IPS DF 6.9 (cell line): Measurements from ENCODE around the gene MTA1.
A peak's percentile ranks its signal among the peaks of the same experiment; 100 is the strongest.

ENCODE experiments used
- DNase-seq: peaks from one replicate; pipeline ENCODE4 v3.0.0-alpha.2; 2013; ENCODE audit warnings: low read depth, low spot score
- H3K27ac ChIP-seq: one replicate; pipeline ENCODE4 v1.5.1; 2013; ENCODE audit warnings: low read length, control low read depth
- H3K27me3 ChIP-seq: 2 replicates; pipeline ENCODE4 v1.6.1; 2013; ENCODE audit warnings: mild to moderate bottlenecking, low read length; ENCODE audit not compliant: control insufficient read depth, insufficient read depth
- H3K36me3 ChIP-seq: 2 replicates; pipeline ENCODE4 v1.6.1; 2013; ENCODE audit warnings: low read length; ENCODE audit not compliant: control insufficient read depth, insufficient read depth
- H3K4me1 ChIP-seq: 2 replicates; pipeline ENCODE4 v1.6.1; 2013; ENCODE audit warnings: low read length; ENCODE audit not compliant: control insufficient read depth, insufficient read depth
- H3K4me3 ChIP-seq: 2 replicates; pipeline ENCODE4 v1.5.1; 2013; ENCODE audit warnings: mild to moderate bottlenecking, low read length
- H3K9me3 ChIP-seq: 2 replicates; pipeline ENCODE4 v1.6.1; 2013; ENCODE audit warnings: low read length, inconsistent platforms; ENCODE audit not compliant: control insufficient read depth, insufficient read depth
- WGBS: extraction: QIAGEN DNeasy Blood & Tissue Kit; methylation state at CpG from one replicate; pipeline ENCODE4 v1.1.7; 2013; ENCODE audit warnings: mixed read lengths, missing lambda C conversion rate; ENCODE audit not compliant: insufficient read length, insufficient coverage; 5-methylcytosine and 5-hydroxymethylcytosine counted together

The MTA1 gene

GRCh38 chr14:105478398-105479251, 59.0 kb downstream of the MTA1 start:
- H3K36me3 ChIP-seq = no peaks in the 10 kb centered on the region; the same call in 1 of the 2 replicates
- H3K27me3 ChIP-seq = peaks cover 27% of the 10 kb centered on the region
- no CpG with 5 or more reads among the region's 81 CpGs for WGBS
- H3K4me3 ChIP-seq = peak overlapping the region; percentile 13; the same call in 1 of the 2 replicates
- no peak for DNase-seq
- peaks cover 26% of the 10 kb centered on the region for H3K4me1 ChIP-seq
- no peaks in the 10 kb centered on the region for H3K9me3 ChIP-seq
- H3K27ac ChIP-seq = no peak overlapping the region

- H3K36me3 ChIP-seq = no peaks in the 10 kb centered on the region; the same call in 1 of the 2 replicates
- H3K4me3 ChIP-seq = no peak overlapping the region; the same call in 1 of the 2 replicates
- H3K4me1 ChIP-seq = peaks cover 26% of the 10 kb centered on the region
- no peak for DNase-seq
- no peaks in the 10 kb centered on the region for H3K9me3 ChIP-seq
- no peak overlapping the region for H3K27ac ChIP-seq
- H3K27me3 ChIP-seq = peaks cover 27% of the 10 kb centered on the region
- WGBS = no CpG with 5 or more reads among the region's 34 CpGs
These were observed 60.0 kb downstream of the MTA1 start for GRCh38 chr14:105479431-105480158.

DNA sequence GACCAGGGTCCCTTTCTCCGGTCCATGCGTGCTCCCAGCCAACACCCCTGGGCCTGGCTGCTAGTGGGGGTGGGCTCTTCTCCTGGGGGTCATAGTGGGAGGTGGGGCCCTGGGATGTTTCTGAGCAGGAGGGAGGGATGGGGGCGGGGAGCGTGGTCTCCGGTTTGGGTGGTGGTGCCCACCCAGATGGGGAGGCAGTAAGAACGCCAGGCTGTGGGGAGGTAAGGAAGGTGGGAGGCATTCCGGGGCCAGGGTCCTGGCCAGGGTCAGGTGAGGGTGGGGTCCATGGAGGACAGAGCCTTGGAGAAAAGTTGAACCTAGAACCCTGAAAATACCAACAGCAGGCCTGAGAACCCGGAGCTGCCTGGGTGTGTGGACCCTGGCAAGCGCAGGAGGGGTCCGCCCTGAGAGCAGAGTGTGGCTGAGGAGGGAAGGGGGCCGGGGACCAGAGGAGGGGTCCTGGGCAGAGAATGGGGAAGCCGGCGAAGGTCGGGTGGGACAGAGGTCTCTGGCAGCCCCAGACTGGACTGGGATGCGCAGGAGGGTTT, 60.6 kb downstream of the MTA1 start:
- peaks cover 25% of the 10 kb centered on the region for H3K27me3 ChIP-seq
- H3K9me3 ChIP-seq = no peaks in the 10 kb centered on the region
- no peak overlapping the region for H3K4me3 ChIP-seq
- no peaks in the 10 kb centered on the region; the same call in 1 of the 2 replicates for H3K36me3 ChIP-seq
- no peak overlapping the region for H3K27ac ChIP-seq
- no CpG with 5 or more reads among the region's 15 CpGs for WGBS
- peaks cover 25% of the 10 kb centered on the region for H3K4me1 ChIP-seq
- DNase-seq = no peak

DNA sequence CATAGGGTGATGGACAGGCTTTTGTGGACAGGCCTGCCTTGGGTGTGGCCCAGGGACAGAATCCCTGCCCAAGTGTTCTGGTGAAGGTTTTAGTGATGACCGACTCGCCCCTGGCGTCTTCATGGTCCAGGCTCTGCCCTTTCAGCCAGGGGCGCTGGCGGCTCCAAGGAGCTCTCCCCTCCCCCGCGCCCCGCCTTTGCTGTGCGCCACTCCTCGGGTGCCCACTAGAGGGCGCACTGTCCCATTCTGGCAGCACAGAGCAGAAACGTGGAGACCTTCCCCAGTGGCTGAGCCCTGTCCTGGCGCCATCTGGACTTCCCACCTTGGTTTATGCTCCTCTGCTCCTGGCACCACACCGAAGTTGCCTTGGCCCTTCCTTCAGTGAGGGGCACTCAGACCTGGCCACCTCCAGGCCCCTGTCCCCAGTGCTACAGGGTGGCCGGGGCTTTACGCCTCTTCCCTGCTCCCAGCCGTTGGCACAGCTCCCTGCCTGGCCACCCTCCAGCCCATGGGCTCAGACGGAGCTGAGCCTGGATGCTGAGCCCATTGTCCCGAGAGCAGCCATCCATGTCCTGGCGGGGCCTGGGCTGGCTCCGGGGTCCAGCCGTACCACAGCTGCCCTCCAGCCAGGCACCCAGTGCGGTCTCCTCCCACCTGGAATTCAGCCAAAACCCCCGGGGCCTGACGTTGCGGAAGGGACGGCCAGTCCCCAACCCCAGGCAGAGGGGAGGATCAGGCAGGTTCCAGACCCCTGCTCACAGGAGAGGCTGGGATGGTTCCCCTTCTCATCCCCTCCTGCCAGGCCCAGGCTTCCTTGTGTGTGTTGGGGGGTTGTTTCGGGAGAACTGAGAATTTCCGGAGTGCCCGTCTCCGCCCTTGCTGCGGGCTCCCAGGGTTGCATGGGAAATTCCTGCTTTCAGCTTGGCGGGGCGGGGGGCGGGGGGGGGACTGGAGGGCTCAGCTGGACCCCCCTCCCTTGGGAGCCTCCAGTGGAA, 61.5 kb downstream of the MTA1 start:
- Histone ChIP-seq H3K9me3 (no peaks in the 10 kb centered on the region), H3K4me1 (peaks cover 20% of the 10 kb centered on the region), H3K36me3 (no peaks in the 10 kb centered on the region; the same call in 1 of the 2 replicates), H3K4me3 (no peak overlapping the region), H3K27me3 (peaks cover 22% of the 10 kb centered on the region), H3K27ac (no peak overlapping the region)
- no CpG with 5 or more reads among the region's 35 CpGs for WGBS
- no peak for DNase-seq

DNA sequence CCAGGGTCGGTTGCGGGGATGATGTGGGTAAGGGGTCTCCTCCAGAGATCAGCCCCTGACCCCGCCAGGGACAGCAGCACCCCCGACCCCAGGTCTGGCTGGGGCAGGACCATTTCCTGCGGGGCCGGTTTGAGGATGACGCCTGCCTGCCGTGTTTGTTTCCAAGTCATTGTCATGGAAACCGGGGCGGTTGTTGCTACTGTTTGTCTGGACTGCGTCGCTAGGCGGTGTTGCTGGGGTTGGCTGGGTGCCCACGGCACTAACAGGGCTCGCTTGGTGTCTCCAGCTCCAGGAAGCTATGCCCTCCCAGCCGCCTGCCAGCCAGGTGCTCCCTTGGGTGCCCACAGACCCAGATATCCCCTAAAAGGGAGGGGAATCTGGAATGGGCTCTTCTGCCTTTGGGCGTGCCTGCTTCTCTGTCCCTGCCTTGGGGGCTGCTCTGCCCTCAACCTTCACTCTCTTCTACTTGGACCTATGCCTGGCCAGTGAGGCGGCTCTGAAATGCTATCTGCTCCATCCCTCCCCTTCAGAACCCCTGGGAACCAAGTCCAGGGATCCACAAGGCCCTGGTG, 62.3 kb downstream of the MTA1 start:
- no CpG with 5 or more reads among the region's 18 CpGs for WGBS
- no peak overlapping the region for H3K4me3 ChIP-seq
- H3K36me3 ChIP-seq = no peaks in the 10 kb centered on the region
- no peak for DNase-seq
- peaks cover 15% of the 10 kb centered on the region for H3K4me1 ChIP-seq
- no peaks in the 10 kb centered on the region for H3K9me3 ChIP-seq
- peaks cover 22% of the 10 kb centered on the region for H3K27me3 ChIP-seq
- H3K27ac ChIP-seq = no peak overlapping the region

DNA sequence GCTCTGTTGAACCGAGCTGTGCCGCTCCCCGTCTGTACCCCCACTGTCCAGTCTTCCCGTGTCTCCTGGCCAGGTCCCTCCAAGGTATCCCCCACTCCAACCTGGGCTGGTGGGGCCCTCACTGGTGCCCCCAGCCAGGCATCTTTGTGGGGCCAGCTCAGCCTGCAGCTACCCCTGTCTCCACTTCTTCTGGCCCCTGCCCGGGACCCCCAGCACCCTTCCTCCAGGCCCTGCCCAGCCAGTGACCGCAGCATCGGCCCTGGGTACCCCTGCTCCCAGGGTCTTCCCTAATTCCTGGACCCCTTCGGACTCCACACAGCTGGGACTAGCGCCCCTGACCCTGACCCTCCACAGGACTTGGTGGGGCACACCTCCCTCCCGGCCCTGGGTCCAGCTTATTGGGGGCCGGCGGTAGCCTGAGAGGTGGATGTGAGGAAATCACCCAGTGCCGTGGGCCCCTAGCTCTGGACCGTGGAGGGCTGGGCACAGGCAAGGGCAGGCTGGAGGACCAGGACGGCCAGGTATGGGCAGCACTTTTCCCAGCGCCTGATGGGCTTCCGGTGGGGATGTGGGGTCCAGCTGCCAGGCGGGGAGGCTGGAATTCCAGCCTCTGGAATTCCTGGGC, 63.0 kb downstream of the MTA1 start:
- H3K4me1 ChIP-seq = peaks cover 15% of the 10 kb centered on the region
- peaks cover 23% of the 10 kb centered on the region for H3K27me3 ChIP-seq
- no CpG with 5 or more reads among the region's 18 CpGs for WGBS
- no peak for DNase-seq
- H3K27ac ChIP-seq = no peak overlapping the region
- no peaks in the 10 kb centered on the region for H3K9me3 ChIP-seq
- H3K36me3 ChIP-seq = no peaks in the 10 kb centered on the region
- H3K4me3 ChIP-seq = no peak overlapping the region

GRCh38 chr14:105483300-105484068, 63.9 kb downstream of the MTA1 start:
- Histone ChIP-seq H3K4me3 (no peak overlapping the region), H3K27ac (no peak overlapping the region)
- DNase-seq = no peak

GRCh38 chr14:105484069-105484996, 64.7 kb downstream of the MTA1 start:
- H3K27ac ChIP-seq = no peak overlapping the region
- no peak overlapping the region for H3K4me3 ChIP-seq
- peaks cover 18% of the 10 kb centered on the region for H3K27me3 ChIP-seq
- H3K36me3 ChIP-seq = no peaks in the 10 kb centered on the region
- H3K9me3 ChIP-seq = no peaks in the 10 kb centered on the region
- H3K4me1 ChIP-seq = peaks cover 12% of the 10 kb centered on the region
- no CpG with 5 or more reads among the region's 20 CpGs for WGBS
- DNase-seq = no peak

More at GRCh38 chr14:105483300-105484068, 63.9 kb downstream of the MTA1 start:
- Histone ChIP-seq H3K9me3 (no peaks in the 10 kb centered on the region), H3K27me3 (peaks cover 21% of the 10 kb centered on the region), H3K36me3 (no peaks in the 10 kb centered on the region), H3K4me1 (peaks cover 13% of the 10 kb centered on the region)
- WGBS = no CpG with 5 or more reads among the region's 18 CpGs
